Epidermal melanocyte (primary cell): Measurements from ENCODE around the gene DGCR2.
"Not testable (repeated sequence)": the region's sequence is repeated elsewhere in the genome, so short reads cannot be mapped to it uniquely, and the experiment has no call there.

Source experiments
- DNase-seq: peaks from one replicate; pipeline ENCODE4 v3.0.0; 2011; ENCODE audit warnings: low spot score; ENCODE audit not compliant: insufficient read length

The DGCR2 gene, protein sequence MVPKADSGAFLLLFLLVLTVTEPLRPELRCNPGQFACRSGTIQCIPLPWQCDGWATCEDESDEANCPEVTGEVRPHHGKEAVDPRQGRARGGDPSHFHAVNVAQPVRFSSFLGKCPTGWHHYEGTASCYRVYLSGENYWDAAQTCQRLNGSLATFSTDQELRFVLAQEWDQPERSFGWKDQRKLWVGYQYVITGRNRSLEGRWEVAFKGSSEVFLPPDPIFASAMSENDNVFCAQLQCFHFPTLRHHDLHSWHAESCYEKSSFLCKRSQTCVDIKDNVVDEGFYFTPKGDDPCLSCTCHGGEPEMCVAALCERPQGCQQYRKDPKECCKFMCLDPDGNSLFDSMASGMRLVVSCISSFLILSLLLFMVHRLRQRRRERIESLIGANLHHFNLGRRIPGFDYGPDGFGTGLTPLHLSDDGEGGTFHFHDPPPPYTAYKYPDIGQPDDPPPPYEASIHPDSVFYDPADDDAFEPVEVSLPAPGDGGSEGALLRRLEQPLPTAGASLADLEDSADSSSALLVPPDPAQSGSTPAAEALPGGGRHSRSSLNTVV

DNA sequence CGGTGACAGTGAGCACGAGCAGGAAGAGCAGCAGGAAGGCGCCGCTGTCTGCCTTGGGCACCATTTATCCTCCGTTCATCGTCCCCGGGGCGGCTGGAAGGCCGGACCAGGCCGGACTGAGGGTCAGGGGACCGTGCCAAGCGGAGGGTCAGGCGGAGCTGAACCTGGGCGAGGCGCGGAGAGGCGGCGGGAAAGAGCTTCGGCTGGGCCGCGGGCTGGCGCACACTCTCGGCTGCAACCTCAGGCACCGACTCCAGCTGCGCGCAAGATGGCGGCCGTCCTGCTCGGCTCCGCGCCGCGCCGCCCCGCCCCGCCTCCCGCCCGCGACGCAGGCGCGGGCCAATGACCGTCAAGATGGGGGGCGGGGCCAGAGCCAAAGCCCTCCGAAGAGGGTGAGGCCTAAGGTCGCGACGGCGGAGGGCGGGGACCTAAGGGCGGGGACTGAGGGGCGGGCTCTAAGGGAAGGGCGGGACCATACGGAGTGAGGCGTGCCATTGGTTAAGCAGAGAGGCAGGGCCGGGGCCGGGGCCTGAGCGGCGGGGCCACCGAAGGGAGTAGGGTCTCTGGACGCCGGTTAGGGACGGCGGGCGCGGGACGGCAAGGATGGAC is at the start of gene DGCR2:
Gene DGCR2 (minus strand): TSS at position 270 of the 609 bp plus-strand sequence. CDS start 206 bp downstream, at position 64.
- peak; percentile 99 for DNase-seq

DNA sequence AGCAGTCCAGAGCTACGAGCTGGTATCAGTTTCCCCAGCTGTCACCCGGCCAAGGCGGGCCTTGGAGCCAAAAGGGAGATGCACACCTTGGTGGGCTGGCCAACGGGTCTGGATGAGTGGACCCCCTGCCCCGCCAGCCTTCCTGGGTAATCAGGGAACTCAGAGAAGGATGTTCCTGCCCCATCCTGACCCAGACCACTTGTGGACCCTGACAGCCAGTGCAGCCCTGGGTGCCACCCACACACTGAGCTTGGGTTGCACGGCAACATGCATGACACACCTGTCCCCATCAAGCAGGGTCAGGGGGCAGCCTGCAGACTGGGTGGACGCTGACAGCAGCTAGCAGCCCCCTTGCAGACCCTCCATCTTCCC is 47.7 kb upstream of the DGCR2 start:
- DNase-seq: no peak

DNA sequence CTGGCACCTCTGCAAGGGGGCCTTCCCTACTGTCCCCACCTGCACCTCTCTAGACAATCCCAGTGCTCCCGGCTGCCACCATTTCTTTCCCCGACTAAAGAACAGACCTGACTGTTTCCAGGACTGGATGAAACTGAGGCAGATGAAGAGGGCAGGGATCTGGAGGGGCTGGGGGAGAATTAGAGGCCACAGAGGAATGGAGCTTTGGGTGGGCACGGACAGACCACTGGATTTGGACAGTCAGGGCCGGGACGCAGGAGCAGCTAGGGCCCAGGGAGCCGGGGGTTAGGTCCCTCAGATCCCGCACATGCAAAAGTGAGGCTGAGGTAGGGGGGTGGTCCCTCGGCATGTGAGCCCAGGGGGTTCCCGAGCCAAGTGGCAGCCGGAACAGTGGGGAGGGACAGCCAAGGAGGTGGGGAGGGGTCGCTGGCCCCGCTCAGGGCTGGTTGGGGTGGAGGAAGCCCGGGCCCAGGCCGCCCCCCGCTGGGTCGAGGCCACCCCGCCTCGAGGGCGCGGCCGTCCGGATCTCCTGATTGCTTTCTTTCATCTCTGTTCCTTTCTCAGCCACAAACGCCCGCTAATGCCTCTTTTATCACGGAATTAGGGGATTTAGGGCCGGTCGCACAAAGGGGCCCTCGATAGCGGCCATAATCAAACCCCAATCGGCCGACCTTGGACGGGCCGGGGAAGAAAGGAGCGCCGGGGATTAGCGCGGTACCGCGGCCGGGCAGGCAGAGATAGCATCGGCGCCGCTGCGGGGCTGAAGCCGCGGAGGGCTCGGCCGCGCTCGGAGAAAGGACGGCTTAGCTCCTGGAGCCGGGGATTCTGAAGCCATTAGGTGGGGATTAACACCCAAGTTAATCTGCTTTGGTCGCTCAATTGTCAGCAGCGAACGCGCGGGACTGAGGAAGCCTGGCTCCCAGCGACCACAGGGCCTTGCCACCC is 47.1 kb upstream of the DGCR2 start:
- DNase-seq: no peak

DNA sequence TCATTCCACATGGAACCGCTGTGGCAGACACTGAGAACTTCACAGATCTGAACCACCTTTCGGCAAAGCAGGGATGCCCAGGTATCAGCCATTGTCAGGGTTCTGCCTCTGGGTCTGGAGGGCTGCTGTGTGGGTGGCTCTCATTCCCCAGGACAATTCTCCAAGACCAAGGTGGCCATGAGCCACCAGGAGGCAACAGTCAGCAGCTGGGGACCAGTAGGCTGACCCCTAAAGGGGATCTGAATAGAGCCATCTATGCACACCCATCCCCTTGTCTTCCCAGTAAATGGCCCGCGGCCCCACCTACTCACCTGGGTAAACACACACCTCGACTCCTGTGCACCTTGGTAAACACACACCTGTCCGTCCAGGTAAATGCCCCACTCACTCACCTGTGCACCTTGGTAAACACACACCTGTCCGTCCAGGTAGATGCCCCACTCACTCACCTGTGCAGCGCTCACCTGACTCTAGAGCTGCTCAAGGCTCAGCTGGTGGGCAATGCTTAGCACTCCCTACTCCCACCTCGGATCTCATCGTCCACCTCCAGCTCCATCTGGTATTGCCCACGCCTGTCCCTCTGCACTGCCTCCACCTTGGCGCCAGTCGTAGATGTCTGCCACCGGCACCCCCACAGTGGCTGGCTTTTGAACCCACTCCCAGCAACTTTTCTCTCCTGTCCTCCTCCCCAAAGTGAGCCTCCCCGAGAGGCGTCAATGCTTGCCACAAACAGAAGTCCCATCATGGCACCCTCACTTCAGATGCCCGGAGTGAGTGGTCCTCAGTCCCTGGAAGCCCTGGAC is 46.1 kb upstream of the DGCR2 start:
- no peak for DNase-seq

DNA sequence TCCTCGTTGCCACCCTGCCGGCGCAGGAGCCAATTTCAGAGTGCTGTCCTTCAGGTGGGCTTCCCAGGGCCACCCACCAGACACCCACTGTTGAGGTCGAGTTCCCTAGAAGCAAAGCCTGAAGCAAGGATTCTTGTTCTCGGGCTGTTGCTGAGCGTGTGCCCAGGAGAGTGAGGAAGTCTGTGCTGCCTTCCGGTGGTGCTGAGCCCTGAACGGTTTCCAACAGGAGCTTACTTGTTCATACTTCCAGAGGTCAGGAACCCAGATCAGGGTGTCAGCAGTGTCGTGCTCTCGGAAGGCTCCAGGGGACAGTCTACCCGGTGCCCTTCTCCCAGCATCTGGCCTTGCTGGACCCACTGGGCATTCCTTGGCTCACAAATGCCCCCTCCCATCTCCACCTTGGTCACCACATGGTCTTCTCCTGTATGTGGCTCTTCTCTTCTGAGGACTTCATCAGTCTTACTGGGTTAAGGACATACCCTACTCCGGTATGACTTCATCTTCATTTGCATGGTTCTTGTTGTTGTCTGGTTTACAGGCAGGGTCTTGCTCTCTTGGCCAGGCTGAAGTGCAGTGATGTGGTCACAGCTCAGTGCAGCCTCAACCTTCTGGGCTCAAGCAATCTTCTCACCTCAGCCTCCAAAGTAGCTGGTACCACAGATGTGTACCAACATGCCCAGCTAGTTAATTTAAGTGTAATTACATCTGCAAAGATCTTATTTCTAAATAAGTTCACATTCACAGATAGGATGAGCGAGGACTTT is 45.1 kb upstream of the DGCR2 start:
- DNase-seq: no peak

DNA sequence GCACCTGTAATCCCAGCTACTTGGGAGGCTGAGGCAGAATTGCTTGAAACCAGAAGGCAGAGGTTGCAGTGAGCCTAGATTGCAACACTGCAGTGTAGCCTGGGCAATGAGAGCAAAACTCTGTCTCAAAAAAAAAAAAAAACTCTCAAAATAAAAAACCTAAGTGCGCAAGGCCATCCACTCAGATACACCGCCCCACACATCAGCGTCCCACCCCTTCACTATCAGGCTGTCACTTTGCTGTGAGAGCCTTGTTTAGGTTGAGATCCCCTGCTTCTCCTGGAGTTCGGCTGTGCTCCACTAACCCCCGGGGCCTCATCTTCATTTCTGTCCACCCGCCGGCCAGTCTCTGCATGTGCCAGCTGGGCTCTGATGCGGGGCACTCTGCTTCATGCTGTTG is 44.2 kb upstream of the DGCR2 start:
- DNase-seq: no peak

DNA sequence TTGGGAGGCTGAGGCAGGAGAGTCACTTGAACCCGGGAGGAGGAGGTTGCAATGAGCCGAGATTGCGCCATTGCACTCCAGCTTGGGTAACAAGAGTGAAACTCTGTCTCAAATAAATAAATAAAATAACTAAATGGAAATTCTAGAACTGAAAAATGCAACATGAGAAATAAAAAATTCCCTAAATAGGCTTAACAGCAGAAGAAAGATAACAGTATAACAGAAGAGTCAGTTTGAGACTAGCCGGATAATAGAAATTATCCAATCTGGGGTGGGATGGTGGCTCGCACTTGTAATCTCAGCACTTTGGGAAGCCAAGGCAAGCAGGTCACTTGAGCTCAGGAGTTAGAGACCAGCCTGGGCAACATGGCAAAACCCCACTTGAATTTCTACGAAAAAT is 42.2 kb upstream of the DGCR2 start:
- DNase-seq: no peak

DNA sequence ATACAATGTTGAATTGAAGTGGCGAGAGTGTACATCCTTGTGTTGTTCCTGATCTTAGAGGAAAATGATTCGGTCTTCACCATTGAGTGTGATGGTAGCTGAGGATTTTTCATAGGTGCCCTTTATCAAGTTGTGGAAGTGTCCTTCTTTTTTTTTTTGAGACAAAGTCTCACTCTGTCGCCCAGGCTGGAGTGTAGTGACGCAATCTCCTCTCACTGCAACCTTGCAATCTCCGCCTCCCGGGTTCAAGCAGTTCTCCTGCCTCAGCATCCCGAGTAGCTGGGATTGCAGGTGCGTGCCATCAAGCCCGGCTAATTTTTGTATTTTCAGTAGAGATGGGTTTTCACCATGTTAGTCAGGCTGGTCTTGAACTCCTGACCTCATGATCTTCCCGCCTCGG is 36.4 kb upstream of the DGCR2 start:
- not testable (repeated sequence) for DNase-seq

DNA sequence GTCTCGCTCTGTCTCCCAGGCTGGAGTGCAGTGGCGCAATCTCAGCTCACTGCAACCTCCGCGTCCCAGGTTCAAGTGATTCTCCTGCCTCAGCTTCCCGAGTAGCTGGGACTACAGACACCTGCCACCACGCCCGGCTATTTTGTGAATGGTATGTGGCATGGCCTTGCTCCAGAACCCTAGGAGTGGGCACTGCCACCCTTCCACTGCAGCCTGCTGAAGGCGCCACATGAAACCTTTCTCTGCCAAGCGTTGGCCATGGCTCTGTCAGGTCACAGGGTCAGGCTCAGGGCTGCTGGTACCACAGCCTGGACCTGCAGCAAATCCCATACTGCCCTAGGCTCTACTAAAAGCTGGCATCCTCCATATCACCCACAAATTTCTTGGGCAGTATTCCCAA is 33.9 kb upstream of the DGCR2 start:
- DNase-seq: not testable (repeated sequence)

DNA sequence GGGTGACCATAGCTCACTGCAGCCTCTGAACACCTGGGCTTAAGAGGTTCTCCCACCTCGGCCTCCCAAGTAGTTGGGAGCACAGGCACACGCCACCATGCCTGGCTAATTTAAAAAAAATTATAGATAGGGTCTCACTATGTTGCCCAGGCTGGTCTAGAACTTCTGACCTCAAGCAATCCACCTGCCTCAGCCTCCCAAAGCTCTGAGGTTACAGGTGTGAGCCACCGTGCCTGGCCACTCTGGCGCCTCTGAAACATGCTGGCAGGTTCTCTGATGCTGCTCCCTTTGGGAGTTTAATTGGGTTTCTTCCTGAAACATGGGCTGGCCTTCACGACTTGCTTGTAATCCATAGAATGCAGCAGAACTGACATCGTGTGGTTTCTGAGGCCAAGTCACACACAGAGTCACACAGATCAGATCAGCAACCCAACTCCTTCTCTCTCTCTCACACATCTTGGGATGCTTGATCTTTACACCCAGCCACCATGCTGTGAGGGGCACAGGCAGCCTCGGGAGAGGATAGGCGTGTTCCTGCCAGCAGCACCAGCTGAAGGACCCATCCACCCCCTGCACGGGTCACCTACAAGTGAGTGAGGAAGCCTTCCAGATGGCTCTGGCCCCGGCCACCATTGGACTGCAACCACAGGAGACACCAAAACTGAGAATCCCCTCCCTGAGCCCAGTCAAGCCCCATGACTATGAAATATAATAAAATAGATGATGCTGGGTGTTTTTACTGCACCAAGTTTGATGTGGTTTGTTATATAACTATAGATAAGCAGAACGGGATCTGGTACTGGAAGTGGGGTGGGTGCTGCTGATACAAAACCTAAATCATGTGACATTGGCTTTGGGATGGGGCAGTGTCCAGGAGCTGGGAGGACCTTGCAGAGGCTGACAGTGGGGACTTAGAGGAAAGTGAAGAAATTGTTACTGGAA is 31.0 kb upstream of the DGCR2 start:
- DNase-seq: no peak

DNA sequence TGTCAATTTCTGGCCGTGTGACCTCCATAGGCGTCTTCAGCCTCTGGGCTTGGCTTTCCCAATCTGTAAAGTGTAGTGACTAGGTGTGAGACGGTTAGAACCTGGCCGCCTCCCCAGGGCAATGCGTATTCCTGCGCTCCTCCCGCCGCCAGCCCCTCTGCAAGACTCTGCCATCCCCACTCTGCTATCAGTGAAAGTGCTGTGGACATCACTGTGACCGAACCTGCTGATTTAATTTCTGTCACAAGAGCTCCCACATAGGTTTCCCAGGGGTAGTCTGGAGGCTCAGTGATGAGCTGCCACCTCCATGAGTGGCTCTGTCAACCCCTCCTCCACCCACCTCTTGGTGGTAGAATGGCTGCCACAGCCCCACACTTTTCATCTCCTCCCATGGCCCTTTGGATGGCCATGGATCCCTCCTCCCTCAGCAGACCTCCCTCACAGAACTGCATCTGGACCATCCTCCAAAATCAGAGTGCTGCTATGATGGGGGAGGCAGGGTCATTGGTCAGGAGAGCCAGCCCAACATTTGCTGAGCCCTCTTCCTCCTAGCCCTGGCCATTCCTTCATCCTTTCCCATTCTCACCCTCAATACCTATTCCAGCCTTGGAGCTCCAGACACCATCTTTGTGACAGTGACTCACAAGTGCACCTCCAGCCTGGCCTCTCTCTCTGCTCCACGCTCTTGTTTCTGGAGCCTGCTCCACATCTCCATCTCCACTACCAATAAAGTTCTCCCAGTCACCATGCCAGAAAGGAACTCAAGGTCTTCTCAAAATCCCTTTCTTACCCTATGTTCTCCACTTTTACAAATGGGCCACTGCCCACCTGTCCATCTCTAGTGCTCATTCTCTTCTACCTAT is 29.3 kb upstream of the DGCR2 start:
- DNase-seq: no peak

DNA sequence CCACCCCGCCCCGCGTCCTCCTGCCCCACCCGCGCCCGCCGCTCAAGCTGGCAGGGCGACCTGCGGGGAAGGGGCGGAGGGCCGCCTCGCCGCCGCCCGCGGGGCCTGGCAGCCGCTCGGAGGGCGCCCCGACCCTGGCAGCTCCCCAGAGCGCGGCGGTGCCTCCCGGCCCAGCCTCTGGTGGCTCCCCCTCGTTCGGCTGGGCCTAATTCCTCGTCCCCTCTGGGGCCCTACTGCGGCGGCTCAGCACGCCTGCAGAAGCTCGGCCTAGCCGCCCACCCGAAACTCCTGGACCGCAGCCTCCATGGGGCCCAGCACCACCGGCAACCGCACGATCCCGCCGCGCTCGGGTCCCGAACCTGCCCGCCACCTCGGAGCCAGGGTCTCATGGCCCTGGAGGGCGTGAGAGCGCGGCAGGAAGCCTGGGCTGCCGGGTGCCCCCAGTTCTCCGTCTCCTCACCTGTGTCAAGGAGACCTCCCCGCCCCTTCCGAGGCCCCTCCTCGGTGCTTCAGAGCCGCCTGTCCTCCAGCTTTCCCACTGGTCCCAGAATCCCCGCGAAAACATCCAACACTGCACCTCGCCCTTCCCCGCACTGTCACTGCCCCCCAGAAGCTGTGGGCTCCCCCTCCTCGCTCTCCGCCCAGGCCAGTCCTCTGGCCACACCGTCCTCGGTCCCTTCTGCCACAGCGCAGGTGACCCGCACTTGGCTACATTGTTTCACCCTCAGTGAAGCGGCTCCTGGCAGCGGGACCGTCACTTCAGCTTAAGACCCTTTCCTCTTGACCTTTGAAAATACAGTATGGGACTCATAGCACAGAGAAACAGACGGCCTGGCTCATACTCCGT is 28.5 kb upstream of the DGCR2 start:
- no peak for DNase-seq

DNA sequence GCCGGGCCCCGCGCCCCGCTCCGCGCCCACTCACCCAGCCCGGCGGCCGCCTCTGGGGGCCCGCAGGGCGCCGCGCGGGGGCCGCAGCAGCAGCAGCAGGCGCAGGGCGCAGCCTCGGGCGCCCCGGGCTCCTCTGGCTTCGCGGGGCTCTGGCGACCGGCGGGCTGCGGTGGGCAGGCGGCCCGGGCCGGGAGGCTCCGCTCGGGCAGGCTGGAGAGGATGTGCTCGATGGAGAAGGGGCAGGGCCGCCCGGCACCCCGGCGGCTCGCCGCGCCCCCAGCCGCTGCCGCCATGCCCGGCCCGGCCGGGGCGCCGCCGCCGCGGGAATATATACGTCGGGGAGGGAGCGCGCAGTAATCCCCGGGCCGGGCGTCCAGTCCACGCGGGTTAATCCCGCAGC is 27.8 kb upstream of the DGCR2 start, which contains the start of gene GSC2:
Gene GSC2 (minus strand): TSS at position 302 of the 400 bp plus-strand sequence. CDS start 9 bp downstream, at position 293.
- no peak for DNase-seq

DNA sequence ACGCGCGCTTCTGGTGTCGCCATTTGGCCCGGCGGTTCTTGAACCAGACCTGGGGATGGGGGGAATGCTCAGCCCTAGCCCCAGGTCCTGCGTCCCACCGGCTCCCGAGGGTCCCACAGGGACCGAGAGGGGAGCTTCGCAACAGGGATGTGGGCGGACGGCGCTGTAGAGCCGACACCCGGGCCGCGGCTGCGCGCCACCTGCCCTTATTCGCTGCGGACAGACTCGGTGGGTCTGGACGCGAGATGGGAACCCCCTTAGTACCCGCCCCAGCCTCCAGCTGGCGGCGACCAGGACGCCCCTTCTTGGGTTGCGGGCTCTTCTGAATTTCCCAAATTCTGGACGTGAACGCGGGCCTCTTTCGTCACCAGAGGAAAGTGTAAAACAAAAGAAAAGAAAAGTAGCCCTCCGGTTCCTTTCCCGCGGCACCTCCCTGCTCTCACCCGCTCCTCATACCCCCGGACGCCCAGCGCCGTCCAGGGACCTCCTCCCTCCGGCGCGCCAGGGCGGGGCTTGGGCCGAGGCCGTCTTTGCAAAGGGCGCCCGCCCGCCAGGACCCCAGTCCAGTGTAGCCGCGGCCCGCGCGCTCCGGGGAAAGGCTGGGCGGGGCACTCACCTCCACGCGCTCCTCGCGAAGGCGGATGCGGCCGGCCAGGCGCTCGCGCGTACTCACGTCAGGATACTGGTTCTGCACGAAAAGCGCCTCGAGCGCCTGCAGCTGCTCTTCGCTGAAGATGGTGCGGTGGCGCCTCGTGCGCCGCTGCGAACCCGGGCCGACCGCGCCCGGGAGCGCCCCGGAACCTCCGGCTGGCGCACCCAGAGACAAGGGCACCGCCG is 27.1 kb upstream of the DGCR2 start:
- no peak for DNase-seq

DNA sequence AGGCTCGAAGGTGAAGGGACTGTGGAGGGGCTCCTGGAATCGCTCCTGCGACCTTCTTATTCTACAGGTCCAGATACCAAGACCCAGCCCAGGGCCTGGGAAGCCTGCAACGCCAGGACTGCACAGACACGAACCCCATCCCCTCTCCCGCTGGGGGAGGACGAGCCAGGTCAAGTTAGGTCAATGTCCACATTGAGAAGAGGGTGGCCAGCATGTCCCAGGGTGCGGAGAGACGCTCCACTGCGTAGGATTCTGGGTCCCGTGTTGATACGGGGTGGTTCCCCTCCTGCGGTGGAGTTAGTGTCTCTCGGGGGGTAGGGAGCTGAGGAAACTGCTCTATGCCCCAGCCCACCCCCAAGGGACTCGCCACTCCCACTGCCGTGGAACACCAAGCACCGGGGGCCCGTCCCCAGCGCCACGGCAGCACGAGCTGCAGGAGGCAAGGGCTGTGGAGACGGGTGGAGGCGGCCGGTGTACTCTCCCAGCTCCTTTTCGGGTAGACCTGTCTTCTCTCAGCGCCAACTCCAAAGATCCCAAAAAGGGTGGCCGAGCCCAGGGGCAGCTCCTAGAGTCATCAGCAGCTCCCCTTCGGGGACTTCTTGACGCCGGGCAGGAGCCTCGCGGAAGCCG is 26.3 kb upstream of the DGCR2 start:
- DNase-seq: no peak
